Hepatocyte (in vitro differentiated cells): ENCODE measurements around the gene XDH.

ENCODE experiments used
- CTCF ChIP-seq: fragments of 200-600 bp; sonication (generic); IDR thresholded peaks from 2 replicates; pipeline ENCODE4 v1.5.1; 2016; ENCODE audit warnings: antibody characterized with exemption, mild to moderate bottlenecking; ENCODE audit not compliant: poor library complexity
- EZH2phosphoT487 ChIP-seq: fragments of 200-600 bp; sonication (generic); IDR thresholded peaks from one replicate; pipeline ENCODE4 v1.6.1; 2018; ENCODE audit warnings: antibody characterized with exemption, mild to moderate bottlenecking, low read depth, moderate library complexity; ENCODE audit not compliant: unreplicated experiment, severe bottlenecking

GRCh38 chr2:31344447-31344846 is 70.1 kb downstream of the XDH start:
- TF ChIP-seq CTCF (no peak), EZH2phosphoT487 (no peak)
